ENCODE measurements around the gene SMG6.
A peak's percentile ranks its signal among the peaks of the same experiment; 100 is the strongest.

The SMG6 gene

GRCh38 chr17:2049333-2050299 is 254.0 kb downstream of the SMG6 start:
- peaks cover 15% of the 10 kb centered on the region for H3K4me1 ChIP-seq (ENCODE audit: control insufficient read depth, insufficient read depth, low read length)

GRCh38 chr17:2048805-2049204 is 254.8 kb downstream of the SMG6 start:
- Histone ChIP-seq H3K9me3 (ENCODE audit: control insufficient read depth, low read length) (no peaks in the 10 kb centered on the region), H3K4me3 (ENCODE audit: insufficient read depth, low read depth, low read length) (peak overlapping the region; percentile 65)

More at GRCh38 chr17:2049333-2050299, 254.0 kb downstream of the SMG6 start:
- H3K4me3 ChIP-seq (ENCODE audit: insufficient read depth, low read depth, low read length) = peak overlapping the region; percentile 65
- 5% methylated on average over 104 of the region's 104 CpGs for WGBS, 2 experiments
- H3K9me3 ChIP-seq (ENCODE audit: control insufficient read depth, low read length) = no peaks in the 10 kb centered on the region
- H3K27ac ChIP-seq (ENCODE audit: insufficient read depth, low read depth, low read length, poor library complexity, severe bottlenecking) = no peak overlapping the region
- peaks cover 75% of the 10 kb centered on the region for H3K27me3 ChIP-seq (ENCODE audit: control insufficient read depth, insufficient read depth, low read length, poor library complexity, severe bottlenecking)
- no peaks in the 10 kb centered on the region for H3K36me3 ChIP-seq (ENCODE audit: control insufficient read depth, insufficient read depth, low read length)

GRCh38 chr17:2047590-2047989 is 256.0 kb downstream of the SMG6 start:
- no peak overlapping the region for H3K4me3 ChIP-seq (ENCODE audit: insufficient read depth, low read depth, low read length)
- peaks cover 18% of the 10 kb centered on the region for H3K4me1 ChIP-seq (ENCODE audit: control insufficient read depth, insufficient read depth, low read length)
- H3K27me3 ChIP-seq (ENCODE audit: control insufficient read depth, insufficient read depth, low read length, poor library complexity, severe bottlenecking) = peaks cover 55% of the 10 kb centered on the region
- H3K9me3 ChIP-seq (ENCODE audit: control insufficient read depth, low read length) = no peaks in the 10 kb centered on the region
- peaks cover 8% of the 10 kb centered on the region for H3K36me3 ChIP-seq (ENCODE audit: control insufficient read depth, insufficient read depth, low read length)
- 88 to 89% methylated on average over 6 of the region's 6 CpGs for WGBS, 2 experiments
- H3K27ac ChIP-seq (ENCODE audit: insufficient read depth, low read depth, low read length, poor library complexity, severe bottlenecking) = no peak overlapping the region

More at GRCh38 chr17:2048805-2049204, 254.8 kb downstream of the SMG6 start:
- H3K27me3 ChIP-seq (ENCODE audit: control insufficient read depth, insufficient read depth, low read length, poor library complexity, severe bottlenecking) = peaks cover 67% of the 10 kb centered on the region
- H3K4me1 ChIP-seq (ENCODE audit: control insufficient read depth, insufficient read depth, low read length) = peaks cover 15% of the 10 kb centered on the region
- peaks cover under 1% of the 10 kb centered on the region for H3K36me3 ChIP-seq (ENCODE audit: control insufficient read depth, insufficient read depth, low read length)
- WGBS, 2 experiments = 48 to 50% methylated on average over 8 of the region's 9 CpGs
- no peak overlapping the region for H3K27ac ChIP-seq (ENCODE audit: insufficient read depth, low read depth, low read length, poor library complexity, severe bottlenecking)

- H3K36me3 ChIP-seq (ENCODE audit: control insufficient read depth, insufficient read depth, low read length) = peaks cover 8% of the 10 kb centered on the region
- H3K4me1 ChIP-seq (ENCODE audit: control insufficient read depth, insufficient read depth, low read length) = peaks cover 16% of the 10 kb centered on the region
- no peak overlapping the region for H3K27ac ChIP-seq (ENCODE audit: insufficient read depth, low read depth, low read length, poor library complexity, severe bottlenecking)
- no peaks in the 10 kb centered on the region for H3K9me3 ChIP-seq (ENCODE audit: control insufficient read depth, low read length)
- H3K27me3 ChIP-seq (ENCODE audit: control insufficient read depth, insufficient read depth, low read length, poor library complexity, severe bottlenecking) = peaks cover 27% of the 10 kb centered on the region
- no peak overlapping the region for H3K4me3 ChIP-seq (ENCODE audit: insufficient read depth, low read depth, low read length)
- WGBS, 2 experiments = 92 to 94% methylated on average over 5 of the region's 5 CpGs
Observed at GRCh38 chr17:2044263-2044894, 259.2 kb downstream of the SMG6 start.

GRCh38 chr17:2043785-2044184 is 259.8 kb downstream of the SMG6 start:
- H3K27ac ChIP-seq (ENCODE audit: insufficient read depth, low read depth, low read length, poor library complexity, severe bottlenecking) = no peak overlapping the region
- peaks cover 21% of the 10 kb centered on the region for H3K27me3 ChIP-seq (ENCODE audit: control insufficient read depth, insufficient read depth, low read length, poor library complexity, severe bottlenecking)
- H3K9me3 ChIP-seq (ENCODE audit: control insufficient read depth, low read length) = no peaks in the 10 kb centered on the region
- H3K36me3 ChIP-seq (ENCODE audit: control insufficient read depth, insufficient read depth, low read length) = peaks cover 8% of the 10 kb centered on the region
- H3K4me3 ChIP-seq (ENCODE audit: insufficient read depth, low read depth, low read length) = no peak overlapping the region
- WGBS, 2 experiments = 89 to 97% methylated on average over 6 of the region's 6 CpGs
- peaks cover 10% of the 10 kb centered on the region for H3K4me1 ChIP-seq (ENCODE audit: control insufficient read depth, insufficient read depth, low read length)

- Histone ChIP-seq H3K27me3 (ENCODE audit: control insufficient read depth, insufficient read depth, low read length, poor library complexity, severe bottlenecking) (peaks cover 13% of the 10 kb centered on the region), H3K4me3 (ENCODE audit: insufficient read depth, low read depth, low read length) (peak overlapping the region; percentile 73), H3K36me3 (ENCODE audit: control insufficient read depth, insufficient read depth, low read length) (peaks cover 8% of the 10 kb centered on the region), H3K9me3 (ENCODE audit: control insufficient read depth, low read length) (no peaks in the 10 kb centered on the region), H3K4me1 (ENCODE audit: control insufficient read depth, insufficient read depth, low read length) (peaks cover 7% of the 10 kb centered on the region), H3K27ac (ENCODE audit: insufficient read depth, low read depth, low read length, poor library complexity, severe bottlenecking) (no peak overlapping the region)
- 92 to 93% methylated on average over 5 of the region's 5 CpGs for WGBS, 2 experiments
Observed at GRCh38 chr17:2042933-2043332, 260.7 kb downstream of the SMG6 start.

GRCh38 chr17:2042390-2042847 is 261.2 kb downstream of the SMG6 start:
- peaks cover 7% of the 10 kb centered on the region for H3K27me3 ChIP-seq (ENCODE audit: control insufficient read depth, insufficient read depth, low read length, poor library complexity, severe bottlenecking)
- H3K4me3 ChIP-seq (ENCODE audit: insufficient read depth, low read depth, low read length) = peak overlapping the region; percentile 73
- 38 to 39% methylated on average over 17 of the region's 17 CpGs for WGBS, 2 experiments
- peak overlapping the region; percentile 30 for H3K27ac ChIP-seq (ENCODE audit: insufficient read depth, low read depth, low read length, poor library complexity, severe bottlenecking)
- H3K36me3 ChIP-seq (ENCODE audit: control insufficient read depth, insufficient read depth, low read length) = peaks cover 8% of the 10 kb centered on the region
- H3K4me1 ChIP-seq (ENCODE audit: control insufficient read depth, insufficient read depth, low read length) = peaks cover 7% of the 10 kb centered on the region
- H3K9me3 ChIP-seq (ENCODE audit: control insufficient read depth, low read length) = no peaks in the 10 kb centered on the region

- Histone ChIP-seq H3K4me1 (ENCODE audit: control insufficient read depth, insufficient read depth, low read length) (peaks cover 7% of the 10 kb centered on the region), H3K9me3 (ENCODE audit: control insufficient read depth, low read length) (no peaks in the 10 kb centered on the region), H3K27ac (ENCODE audit: insufficient read depth, low read depth, low read length, poor library complexity, severe bottlenecking) (peak within 1 kb of the TSS; percentile 62), H3K27me3 (ENCODE audit: control insufficient read depth, insufficient read depth, low read length, poor library complexity, severe bottlenecking) (peaks cover 3% of the 10 kb centered on the region), H3K36me3 (ENCODE audit: control insufficient read depth, insufficient read depth, low read length) (peaks cover 8% of the 10 kb centered on the region), H3K4me3 (ENCODE audit: insufficient read depth, low read depth, low read length) (peak within 1 kb of the TSS; percentile 73)
- WGBS, 2 experiments = 0% methylated on average over 93 of the region's 93 CpGs
Observed at GRCh38 chr17:2041561-2042389, 261.8 kb downstream of the SMG6 start, which contains the start of gene OVCA2. Gene OVCA2, plus strand, starts transcription at chr17:2042022. Its CDS starts 26 bp downstream, at chr17:2042048.

GRCh38 chr17:2040942-2041560 is 262.5 kb downstream of the SMG6 start:
- peaks cover 7% of the 10 kb centered on the region for H3K4me1 ChIP-seq (ENCODE audit: control insufficient read depth, insufficient read depth, low read length)
- H3K4me3 ChIP-seq (ENCODE audit: insufficient read depth, low read depth, low read length) = peak overlapping the region; percentile 73
- 62 to 64% methylated on average over 16 of the region's 16 CpGs for WGBS, 2 experiments
- H3K9me3 ChIP-seq (ENCODE audit: control insufficient read depth, low read length) = no peaks in the 10 kb centered on the region
- H3K36me3 ChIP-seq (ENCODE audit: control insufficient read depth, insufficient read depth, low read length) = peaks cover 8% of the 10 kb centered on the region
- no peaks in the 10 kb centered on the region for H3K27me3 ChIP-seq (ENCODE audit: control insufficient read depth, insufficient read depth, low read length, poor library complexity, severe bottlenecking)
- no peak overlapping the region for H3K27ac ChIP-seq (ENCODE audit: insufficient read depth, low read depth, low read length, poor library complexity, severe bottlenecking)

Measured in ectodermal cell (in vitro differentiated cells).